Astrocyte (in vitro differentiated cells and primary cell): ENCODE measurements around the gene UFD1.

Experiments used
- CTCF ChIP-seq: IDR thresholded peaks from 2 replicates; pipeline ENCODE4 v1.5.1; 2011; ENCODE audit warnings: low read depth, mild to moderate bottlenecking, inconsistent platforms, low read length, moderate library complexity; ENCODE audit not compliant: insufficient read depth
- EZH2 ChIP-seq: IDR thresholded peaks from 2 replicates; pipeline ENCODE4 v1.6.1; 2012; ENCODE audit warnings: mild to moderate bottlenecking, low read length, inconsistent platforms; ENCODE audit not compliant: insufficient read depth

- TF ChIP-seq CTCF (no peak), EZH2 (no peak)
Observed at GRCh38 chr22:19522881-19523239, 43.9 kb upstream of the UFD1 start.
